Renal cortical epithelial cell (primary cell): ENCODE data around the gene PIGW. TPM values are rescaled to one million over a fixed set of nuclear protein-coding genes. Genes with fewer than 3 reads are reported as not detected.

Source experiments
- DNase-seq: peaks from one replicate; pipeline ENCODE4 v3.0.0-alpha.2; 2011; ENCODE audit warnings: low read depth
- total RNA-seq: library from RNA; depleted of rRNA; stranded (reverse); fragments of >200 nt; gene quantifications from 2 replicates; pipeline ENCODE4 v1.2.3, GENCODE V29; 2014

PIGW gene
- total RNA-seq, 1 donor from 2014 or later = 9.7 TPM

- peak; percentile 82 for DNase-seq
Observed at GRCh38 chr17:36545465-36546417, 11.0 kb downstream of the PIGW start.

- no peak for DNase-seq
Observed at GRCh38 chr17:36546418-36547093, 11.8 kb downstream of the PIGW start.

GRCh38 chr17:36547776-36548175 is 13.0 kb downstream of the PIGW start:
- no peak for DNase-seq

- peak; percentile 10 for DNase-seq
Observed at GRCh38 chr17:36550491-36551417, 16.0 kb downstream of the PIGW start.

- DNase-seq = no peak
Observed at GRCh38 chr17:36553459-36553858, 18.7 kb downstream of the PIGW start.

- DNase-seq = no peak
Observed at GRCh38 chr17:36566081-36566480, 31.3 kb downstream of the PIGW start.

- no peak for DNase-seq
Observed at GRCh38 chr17:36575028-36575427, 40.2 kb downstream of the PIGW start.

- no peak for DNase-seq
Observed at GRCh38 chr17:36576793-36577192, 42.0 kb downstream of the PIGW start.

GRCh38 chr17:36578671-36579070 is 43.9 kb downstream of the PIGW start:
- no peak for DNase-seq

GRCh38 chr17:36583787-36584186 is 49.0 kb downstream of the PIGW start:
- no peak for DNase-seq

GRCh38 chr17:36586138-36586537 is 51.4 kb downstream of the PIGW start:
- DNase-seq = no peak

Other genes with a start within 250 kb of the PIGW start
- not detected in 2 replicates for gene TBC1D3G, start 211.1 kb upstream of the PIGW start, total RNA-seq
- gene TBC1D3H, start 146.6 kb upstream of the PIGW start, total RNA-seq = not detected in 2 replicates
- gene ZNHIT3, start 48.3 kb upstream of the PIGW start, total RNA-seq = 26.8 and 31.8 TPM in 2 replicates
- 45.2 and 59.4 TPM in 2 replicates for gene MYO19, start 119 bp upstream of the PIGW start, total RNA-seq
- 42.4 and 88.2 TPM in 2 replicates for gene GGNBP2, start 9.9 kb downstream of the PIGW start, total RNA-seq
- gene DHRS11, start 56.9 kb downstream of the PIGW start, total RNA-seq = 11.6 and 13.0 TPM in 2 replicates
- gene MRM1, start 66.6 kb downstream of the PIGW start, total RNA-seq = 7.6 and 8.0 TPM in 2 replicates